A549 (cell line): ENCODE measurements around the gene MBNL2. TPM values are rescaled to one million over a fixed set of nuclear protein-coding genes. Genes with fewer than 3 reads are reported as not detected.

Source experiments
- ATAC-seq, 2 experiments: fragments of 200-7000 bp in 1 of 2; fragments of >200 bp in 1 of 2; cut with Nextera tagmentation in 1 of 2; cut with Tn5 transposase in 1 of 2; 3 replicates each; pipeline versions ENCODE4 v1.8.0 to v1.9.1; 2018 to 2020; ENCODE audit warnings: mild to moderate bottlenecking in 1 of 2, moderate library complexity in 1 of 2
- CTCF ChIA-PET: fragments of 300-600 bp; sonication (Branson Sonifier 250); formaldehyde crosslinking; extraction: SDS; loops from one replicate; lab custom pipeline; 2021; ENCODE audit warnings: antibody characterized with exemption, inconsistent platforms; lab: Yijun Ruan, JAX
- POLR2A ChIA-PET: fragments of 350-600 bp; formaldehyde crosslinking; extraction: SDS; loops from one replicate; lab custom pipeline; 2021; ENCODE audit warnings: antibody characterized with exemption, inconsistent platforms; lab: Yijun Ruan, JAX
- DNase-seq, 2 experiments: peaks; one replicate each; pipeline versions ENCODE4 v3.0.0 to v3.0.0-alpha.2; 2011 to 2016; ENCODE audit warnings: low read depth in 1 of 2, low spot score in 1 of 2
- FAIRE-seq: peaks from 2 replicates; lab custom pipeline; 2011; peaks lifted over from hg19 to GRCh38; lab: Jason Lieb, UNC
- H3K27ac ChIP-seq, 2 experiments: fragments of >200 bp; sonication (Bioruptor Twin); formaldehyde crosslinking; 3 replicates each; pipeline ENCODE4 v1.5.1; 2016 to 2017
- H3K4me1 ChIP-seq: fragments of >200 bp; sonication (Bioruptor Twin); formaldehyde crosslinking; 3 replicates; pipeline ENCODE4 v1.6.1; 2016
- H3K4me2 ChIP-seq: fragments of >200 bp; sonication (Bioruptor Twin); formaldehyde crosslinking; 3 replicates; pipeline ENCODE4 v1.6.1; 2016
- H3K4me3 ChIP-seq: fragments of >200 bp; sonication (Bioruptor Twin); formaldehyde crosslinking; 3 replicates; pipeline ENCODE4 v1.5.1; 2016
- H3K9me3 ChIP-seq: fragments of >200 bp; sonication (Bioruptor Twin); formaldehyde crosslinking; 3 replicates; pipeline ENCODE4 v1.6.1; 2016
- BHLHE40 ChIP-seq: IDR thresholded peaks from 2 replicates; pipeline ENCODE4 v1.6.1; 2012; ENCODE audit warnings: low read depth, low read length, inconsistent platforms
- CEBPB ChIP-seq, 2 experiments: fragments of >200 bp in 1 of 2; sonication (Bioruptor Twin) in 1 of 2; formaldehyde crosslinking in 1 of 2; IDR thresholded peaks; 2 replicates each; pipeline ENCODE4 v1.6.1; 2012 to 2016
- CHD2 ChIP-seq: fragments of 150-350 bp; IDR thresholded peaks from 2 replicates; pipeline ENCODE4 v1.6.1; 2014; ENCODE audit warnings: low read length; ENCODE audit not compliant: partially characterized antibody
- EHMT2 ChIP-seq: fragments of 200-600 bp; sonication (generic); IDR thresholded peaks from 2 replicates; pipeline ENCODE4 v1.6.1; 2016; ENCODE audit warnings: antibody characterized with exemption, low read depth, mild to moderate bottlenecking, moderate library complexity
- EP300 ChIP-seq, 2 experiments: fragments of >200 bp; sonication (Bioruptor Twin); formaldehyde crosslinking; IDR thresholded peaks; 2 replicates in 1 of 2; 3 replicates in 1 of 2; pipeline ENCODE4 v1.6.1; 2016 to 2017
- ESRRA ChIP-seq: fragments of 150-350 bp; IDR thresholded peaks from 2 replicates; pipeline ENCODE4 v1.6.1; 2014; ENCODE audit warnings: mild to moderate bottlenecking, low read length, borderline replicate concordance
- FOXS1 ChIP-seq: fragments of 250-450 bp; sonication (Bioruptor Pico); IDR thresholded peaks from 2 replicates; pipeline ENCODE4 v1.5.0; 2020; ENCODE audit warnings: mild to moderate bottlenecking, moderate library complexity
- GATA3 ChIP-seq: IDR thresholded peaks from 2 replicates; pipeline ENCODE4 v1.6.1; 2012; ENCODE audit warnings: borderline replicate concordance
- HDAC2 ChIP-seq: fragments of 200-600 bp; sonication (generic); IDR thresholded peaks from 2 replicates; pipeline ENCODE4 v1.6.1; 2016
- HOXB13 ChIP-seq: fragments of 250-450 bp; sonication (Bioruptor Pico); IDR thresholded peaks from 2 replicates; pipeline ENCODE4 v1.5.0; 2020; ENCODE audit warnings: low read depth, mild to moderate bottlenecking, moderate library complexity
- HOXB5 ChIP-seq: fragments of 250-450 bp; sonication (Bioruptor Pico); IDR thresholded peaks from 2 replicates; pipeline ENCODE4 v1.5.0; 2020; ENCODE audit warnings: mild to moderate bottlenecking, moderate library complexity
- JUN ChIP-seq, 2 experiments: fragments of >200 bp; sonication (Bioruptor Twin); formaldehyde crosslinking; IDR thresholded peaks; 2 replicates in 1 of 2; 3 replicates in 1 of 2; pipeline ENCODE4 v1.6.1; 2016 to 2017
- KDM5A ChIP-seq: fragments of 200-600 bp; sonication (generic); IDR thresholded peaks from 2 replicates; pipeline ENCODE4 v1.6.1; 2016; ENCODE audit warnings: antibody characterized with exemption, mild to moderate bottlenecking
- MAZ ChIP-seq: fragments of 150-350 bp; IDR thresholded peaks from 2 replicates; pipeline ENCODE4 v1.6.1; 2014; ENCODE audit warnings: antibody characterized with exemption, low read depth, low read length, borderline replicate concordance
- MYC ChIP-seq: IDR thresholded peaks from 2 replicates; pipeline ENCODE4 v1.6.1; 2012; ENCODE audit warnings: mild to moderate bottlenecking, inconsistent platforms, low read length, improper control_type of control experiment, borderline replicate concordance
- POLR2AphosphoS2 ChIP-seq: conservative IDR thresholded peaks from 2 replicates; pipeline ENCODE4 v1.6.1; 2012; ENCODE audit warnings: low read length, improper control_type of control experiment, inconsistent platforms
- RAD21 ChIP-seq, 2 experiments: fragments of >200 bp in 1 of 2; sonication (Bioruptor Twin) in 1 of 2; formaldehyde crosslinking in 1 of 2; IDR thresholded peaks in 1 of 2; conservative IDR thresholded peaks in 1 of 2; 2 replicates in 1 of 2; 3 replicates in 1 of 2; pipeline ENCODE4 v1.6.1; 2012 to 2018; ENCODE audit warnings: inconsistent platforms in 1 of 2
- RARB ChIP-seq: fragments of 250-450 bp; sonication (Bioruptor Pico); IDR thresholded peaks from 2 replicates; pipeline ENCODE4 v1.8.0; 2021; ENCODE audit warnings: mild to moderate bottlenecking, moderate library complexity
- RNF2 ChIP-seq: fragments of 200-600 bp; sonication (generic); IDR thresholded peaks from 2 replicates; pipeline ENCODE4 v1.6.1; 2016; ENCODE audit warnings: low read depth, mild to moderate bottlenecking, antibody characterized with exemption, moderate library complexity, borderline replicate concordance
- TFCP2L1 ChIP-seq: fragments of 250-450 bp; sonication (Bioruptor Pico); IDR thresholded peaks from 2 replicates; pipeline ENCODE4 v1.5.0; 2021; ENCODE audit warnings: mild to moderate bottlenecking
- TP53 ChIP-seq: fragments of 250-450 bp; sonication (Bioruptor Pico); IDR thresholded peaks from 2 replicates; pipeline ENCODE4 v1.5.0; 2021; ENCODE audit warnings: mild to moderate bottlenecking, moderate library complexity
- ZC3H11A ChIP-seq: fragments of 450-650 bp; IDR thresholded peaks from 2 replicates; pipeline ENCODE4 v1.6.1; 2014; ENCODE audit warnings: antibody characterized with exemption, mild to moderate bottlenecking
- ZNF302 ChIP-seq: fragments of 250-450 bp; sonication (Bioruptor Pico); IDR thresholded peaks from 2 replicates; pipeline ENCODE4 v1.9.0; 2021; ENCODE audit warnings: inconsistent platforms, mild to moderate bottlenecking, moderate library complexity
- ZSCAN20 ChIP-seq: fragments of 250-450 bp; sonication (Bioruptor Pico); IDR thresholded peaks from 2 replicates; pipeline ENCODE4 v1.8.0; 2022; ENCODE audit warnings: mild to moderate bottlenecking, moderate library complexity
- WGBS: methylation state at CpG from one replicate; pipeline ENCODE4 v1.1.6; 2017; ENCODE audit errors: missing lambda C conversion rate; 5-methylcytosine and 5-hydroxymethylcytosine counted together
- polyA plus RNA-seq, 4 experiments: library from polyadenylated mRNA; depleted of rRNA in 3 of 4; stranded (reverse); fragments of >200 nt; fragmentation: RNase III in 1 of 4; extraction: RNeasy Plus Mini Kit Qiagen cat#74134 plus additional on column Dnase treatment in 1 of 4; gene quantifications; 2 replicates in 3 of 4; 3 replicates in 1 of 4; pipeline ENCODE4 v1.2.3, GENCODE V29; 2011 to 2017
- TF ChIP-seq, protein P1 (sequence below): fragments of >200 bp; sonication (Bioruptor Twin); formaldehyde crosslinking; IDR thresholded peaks from 2 replicates; pipeline ENCODE4 v1.6.1; 2016
- TF ChIP-seq, protein P2 (sequence below): fragments of >200 bp; sonication (Bioruptor Twin); formaldehyde crosslinking; IDR thresholded peaks from 3 replicates; pipeline ENCODE4 v1.6.1; 2016
- TF ChIP-seq, protein P3 (sequence below): fragments of 250-450 bp; sonication (Bioruptor Pico); IDR thresholded peaks from 2 replicates; pipeline ENCODE4 v1.5.0; 2020; ENCODE audit warnings: low read depth, mild to moderate bottlenecking, moderate library complexity
- TF ChIP-seq, protein P4 (sequence below): IDR thresholded peaks from 2 replicates; pipeline ENCODE4 v1.6.1; 2012

The MBNL2 gene
- polyA plus RNA-seq, 2 of the 4 experiments (the other 2 are of a cell fraction) = 18.7 to 20.6 TPM

DNA sequence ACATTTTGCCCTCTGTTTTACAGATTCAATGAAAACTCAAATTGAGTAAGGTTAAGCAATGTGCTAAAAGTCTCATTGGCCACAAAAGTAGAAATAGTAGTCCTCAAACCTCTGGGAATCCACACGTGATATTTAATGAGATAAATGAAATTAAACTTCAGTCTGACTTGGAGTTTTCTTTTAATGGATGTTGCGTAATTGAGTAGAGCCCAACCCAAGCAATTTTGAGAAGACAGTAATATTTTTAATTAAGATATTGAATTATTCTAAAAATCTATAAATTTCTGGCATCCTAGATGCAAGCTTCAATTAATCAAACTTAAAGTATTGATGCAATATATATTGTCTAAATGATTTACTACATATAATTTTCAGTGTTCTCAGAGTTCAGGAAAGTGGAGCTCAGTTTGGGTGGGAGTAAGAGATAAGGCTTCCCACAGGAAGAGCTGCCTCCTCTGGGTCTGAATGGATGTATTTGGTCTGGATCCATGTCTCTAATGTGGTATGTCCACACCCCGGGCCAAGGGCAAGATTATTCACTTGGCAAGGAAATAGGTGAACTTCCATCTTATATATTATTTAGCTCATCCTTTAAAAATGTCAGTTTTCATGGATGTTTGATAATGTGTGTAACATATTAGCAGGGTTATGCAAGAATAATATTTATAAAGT lies 6.9 kb downstream of the MBNL2 start:
- H3K4me1 ChIP-seq = peaks cover 44% of the 10 kb centered on the region
- ATAC-seq (no peak), DNase-seq (no peak), FAIRE-seq (no peak)
- CTCF ChIA-PET = interaction anchor here (0.7 to 5.0 kb wide), 3 partner anchors 120 to 179 kb away, joined by 4 to 27 read pairs (median 7); no protein-coding TSS in a partner anchor
- peak overlapping the region; percentile 3; the same call in 2 of the 3 replicates for H3K4me2 ChIP-seq
- 69% methylated on average over 3 of the region's 3 CpGs for WGBS
- POLR2A ChIA-PET = interaction anchor here (0.7 kb wide), 1 partner anchor 31 kb away, joined by 3 read pairs; no protein-coding TSS in a partner anchor
- H3K4me3 ChIP-seq = no peak overlapping the region
- TF ChIP-seq HOXB13 (no peak), FOXS1 (CRISPR knock-in tag) (no peak), CEBPB (IDR thresholded peaks at IDR 0.05) (0 out of 4 replicates have a peak, but pooled peaks of 1 of the 2 experiments have one; percentile 17)
- H3K27ac ChIP-seq = no peak overlapping the region
- no peaks in the 10 kb centered on the region for H3K9me3 ChIP-seq

DNA sequence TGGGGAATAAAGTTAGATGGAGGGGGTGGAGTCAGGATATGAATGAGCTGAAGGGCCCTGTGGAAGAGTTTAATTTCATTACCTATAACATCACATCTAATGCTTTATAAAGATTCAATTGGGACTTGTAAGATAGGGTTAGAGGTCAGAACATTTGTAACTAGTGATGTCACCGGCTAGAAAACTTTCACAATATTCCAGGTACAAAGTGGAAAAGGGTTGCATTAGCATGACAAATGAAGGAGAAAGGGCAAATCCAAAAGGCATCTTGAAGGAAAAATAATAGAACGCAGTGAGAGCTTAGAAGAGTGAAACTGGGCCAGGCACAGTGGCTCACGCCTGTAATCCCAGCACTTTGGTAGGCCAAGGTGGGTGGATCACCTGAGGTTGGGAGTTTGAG lies 7.6 kb downstream of the MBNL2 start:
- Histone ChIP-seq H3K4me1 (peaks cover 47% of the 10 kb centered on the region), H3K4me2 (no peak overlapping the region), H3K4me3 (no peak overlapping the region), H3K27ac (no peak overlapping the region), H3K9me3 (no peaks in the 10 kb centered on the region)
- WGBS = 86% methylated on average over 3 of the region's 3 CpGs
- POLR2A ChIA-PET = no interaction called here
- DNase-seq (no peak), FAIRE-seq (no peak), ATAC-seq (no peak)
- CTCF ChIA-PET = interaction anchor here (0.7 to 5.0 kb wide), 5 partner anchors 16 to 178 kb away, joined by 3 to 27 read pairs (median 4); no protein-coding TSS in a partner anchor
- TF ChIP-seq MAZ (no peak), EP300 (IDR thresholded peaks at IDR 0.05) (no peak), HDAC2 (no peak), HOXB5 (CRISPR knock-in tag) (no peak), MYC (no peak), RNF2 (no peak), KDM5A (no peak), TP53 (CRISPR knock-in tag) (no peak)

DNA sequence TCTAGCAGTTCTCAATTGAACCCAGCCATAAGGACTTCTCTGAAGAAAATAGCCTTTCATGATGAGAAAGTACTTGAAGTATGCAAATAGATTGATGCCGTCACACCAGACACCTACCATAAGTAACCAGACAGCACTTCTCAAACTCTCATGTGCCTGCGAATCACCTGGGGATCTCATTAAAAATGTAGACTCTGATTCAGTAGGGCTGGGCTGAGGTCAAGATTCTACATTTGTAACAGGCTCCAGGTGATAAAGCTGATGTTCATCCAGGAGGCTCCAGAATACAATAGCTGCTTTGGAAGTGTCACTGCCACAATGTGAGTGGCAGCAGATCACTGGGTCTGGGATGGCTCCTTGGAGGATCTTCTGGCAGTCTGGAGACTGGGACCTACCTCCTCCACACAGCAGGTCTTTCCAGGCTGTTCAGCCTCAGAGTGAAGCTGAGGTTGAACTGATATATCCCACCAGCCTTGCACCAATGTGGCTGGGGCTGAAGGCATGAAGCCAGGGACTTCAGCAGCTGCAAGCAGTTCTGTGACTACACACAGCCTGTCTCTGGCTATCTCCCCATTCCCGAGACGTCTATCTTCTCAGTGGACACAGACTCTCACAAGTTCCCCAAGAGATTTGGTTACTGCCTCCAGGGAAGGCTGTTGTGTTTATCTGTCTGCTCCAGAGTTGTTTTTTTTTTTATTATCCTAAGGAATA lies 9.1 kb downstream of the MBNL2 start:
- ATAC-seq (peak in 1 of 2 experiments; percentile 31; a peak in 3 of 6 replicates), FAIRE-seq (no peak), DNase-seq (no peak)
- no peak overlapping the region for H3K4me3 ChIP-seq
- no peak for TF ChIP-seq EHMT2
- TF ChIP-seq, protein P1, sequence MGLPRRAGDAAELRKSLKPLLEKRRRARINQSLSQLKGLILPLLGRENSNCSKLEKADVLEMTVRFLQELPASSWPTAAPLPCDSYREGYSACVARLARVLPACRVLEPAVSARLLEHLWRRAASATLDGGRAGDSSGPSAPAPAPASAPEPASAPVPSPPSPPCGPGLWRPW = no peak
- TF ChIP-seq RARB (CRISPR knock-in tag) = no peak
- TF ChIP-seq POLR2AphosphoS2 = no peak
- TF ChIP-seq, protein P2, sequence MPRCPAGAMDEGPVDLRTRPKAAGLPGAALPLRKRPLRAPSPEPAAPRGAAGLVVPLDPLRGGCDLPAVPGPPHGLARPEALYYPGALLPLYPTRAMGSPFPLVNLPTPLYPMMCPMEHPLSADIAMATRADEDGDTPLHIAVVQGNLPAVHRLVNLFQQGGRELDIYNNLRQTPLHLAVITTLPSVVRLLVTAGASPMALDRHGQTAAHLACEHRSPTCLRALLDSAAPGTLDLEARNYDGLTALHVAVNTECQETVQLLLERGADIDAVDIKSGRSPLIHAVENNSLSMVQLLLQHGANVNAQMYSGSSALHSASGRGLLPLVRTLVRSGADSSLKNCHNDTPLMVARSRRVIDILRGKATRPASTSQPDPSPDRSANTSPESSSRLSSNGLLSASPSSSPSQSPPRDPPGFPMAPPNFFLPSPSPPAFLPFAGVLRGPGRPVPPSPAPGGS = no peak
- TF ChIP-seq MAZ = no peak
- TF ChIP-seq CHD2 = no peak
- TF ChIP-seq ESRRA = no peak
- no peak for TF ChIP-seq BHLHE40
- no peak for TF ChIP-seq ZSCAN20 (CRISPR knock-in tag)
- TF ChIP-seq TFCP2L1 = no peak
- no peak for TF ChIP-seq JUN (IDR thresholded peaks at IDR 0.05)
- no peak for TF ChIP-seq RAD21 (conservative IDR thresholded peaks at IDR 0.05 in 1 of 2, IDR thresholded peaks at IDR 0.05 in 1 of 2)
- no peak for TF ChIP-seq ZNF302 (CRISPR knock-in tag)
- TF ChIP-seq, protein P3, sequence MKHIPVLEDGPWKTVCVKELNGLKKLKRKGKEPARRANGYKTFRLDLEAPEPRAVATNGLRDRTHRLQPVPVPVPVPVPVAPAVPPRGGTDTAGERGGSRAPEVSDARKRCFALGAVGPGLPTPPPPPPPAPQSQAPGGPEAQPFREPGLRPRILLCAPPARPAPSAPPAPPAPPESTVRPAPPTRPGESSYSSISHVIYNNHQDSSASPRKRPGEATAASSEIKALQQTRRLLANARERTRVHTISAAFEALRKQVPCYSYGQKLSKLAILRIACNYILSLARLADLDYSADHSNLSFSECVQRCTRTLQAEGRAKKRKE (CRISPR knock-in tag) = no peak
- TF ChIP-seq GATA3 = no peak
- TF ChIP-seq ZC3H11A = no peak
- no peak for TF ChIP-seq HOXB5 (CRISPR knock-in tag)
- TF ChIP-seq, protein P4, sequence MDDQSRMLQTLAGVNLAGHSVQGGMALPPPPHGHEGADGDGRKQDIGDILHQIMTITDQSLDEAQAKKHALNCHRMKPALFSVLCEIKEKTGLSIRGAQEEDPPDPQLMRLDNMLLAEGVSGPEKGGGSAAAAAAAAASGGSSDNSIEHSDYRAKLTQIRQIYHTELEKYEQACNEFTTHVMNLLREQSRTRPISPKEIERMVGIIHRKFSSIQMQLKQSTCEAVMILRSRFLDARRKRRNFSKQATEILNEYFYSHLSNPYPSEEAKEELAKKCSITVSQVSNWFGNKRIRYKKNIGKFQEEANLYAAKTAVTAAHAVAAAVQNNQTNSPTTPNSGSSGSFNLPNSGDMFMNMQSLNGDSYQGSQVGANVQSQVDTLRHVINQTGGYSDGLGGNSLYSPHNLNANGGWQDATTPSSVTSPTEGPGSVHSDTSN = no peak
- no peak overlapping the region for H3K27ac ChIP-seq
- WGBS = 93% methylated on average over 4 of the region's 4 CpGs
- peaks cover 38% of the 10 kb centered on the region for H3K4me1 ChIP-seq
- no peaks in the 10 kb centered on the region for H3K9me3 ChIP-seq
- ChIA-PET CTCF (interaction anchor here (1.3 to 5.0 kb wide), 5 partner anchors 8 to 128 kb away, joined by 3 to 27 read pairs (median 6); no protein-coding TSS in a partner anchor), POLR2A (no interaction called here)
- no peak overlapping the region for H3K4me2 ChIP-seq
